DND-41 (cell line): ENCODE data around the gene CTU2.

Experiments used
- ATAC-seq: fragments of 200-7000 bp; cut with Tn5 transposase; 3 replicates; pipeline ENCODE4 v1.9.1; 2021; ENCODE audit warnings: low read depth; ENCODE audit not compliant: insufficient read depth
- DNase-seq: peaks from one replicate; pipeline ENCODE4 v3.0.0-alpha.2; 2020
- H2AFZ ChIP-seq: 2 replicates; pipeline ENCODE4 v1.6.0; 2012; ENCODE audit warnings: low read depth, low read length
- H3K27ac ChIP-seq: 2 replicates; pipeline ENCODE4 v1.5.1; 2012; ENCODE audit warnings: low read length, inconsistent platforms
- H3K27me3 ChIP-seq: fragments of 200-600 bp; sonication (generic); 2 replicates; pipeline ENCODE4 v1.6.0; 2012; ENCODE audit warnings: low read length, mild to moderate bottlenecking, inconsistent platforms; ENCODE audit not compliant: insufficient read depth, poor library complexity
- H3K36me3 ChIP-seq: 2 replicates; pipeline ENCODE4 v1.5.1; 2012; ENCODE audit warnings: low read length, inconsistent platforms; ENCODE audit not compliant: insufficient read depth
- H3K4me1 ChIP-seq: 2 replicates; pipeline ENCODE4 v1.5.1; 2012; ENCODE audit warnings: mild to moderate bottlenecking, low read length; ENCODE audit not compliant: insufficient read depth
- H3K4me2 ChIP-seq: 2 replicates; pipeline ENCODE4 v1.6.0; 2012; ENCODE audit warnings: mild to moderate bottlenecking, moderate library complexity, low read length, inconsistent platforms; ENCODE audit not compliant: insufficient read depth
- H3K4me3 ChIP-seq, 2 experiments: fragments of 200-600 bp in 1 of 2; shearing (Covaris generic) in 1 of 2; 2 replicates each; pipeline ENCODE4 v1.5.1; 2012 to 2016; ENCODE audit warnings: inconsistent platforms in 2 of 2, low read length in 2 of 2, mild to moderate bottlenecking in 2 of 2, low read depth in 1 of 2, moderate library complexity in 1 of 2
- H3K79me2 ChIP-seq: 2 replicates; pipeline ENCODE4 v1.6.0; 2012; ENCODE audit warnings: low read length, inconsistent platforms; ENCODE audit not compliant: insufficient read depth
- H3K9ac ChIP-seq: 2 replicates; pipeline ENCODE4 v1.6.0; 2012; ENCODE audit warnings: low read depth, mild to moderate bottlenecking, inconsistent platforms, low read length, moderate library complexity
- H3K9me3 ChIP-seq: 2 replicates; pipeline ENCODE4 v1.5.1; 2012; ENCODE audit warnings: low read length, moderate library complexity, mild to moderate bottlenecking, inconsistent platforms; ENCODE audit not compliant: insufficient read depth, severe bottlenecking
- H4K20me1 ChIP-seq: 2 replicates; pipeline ENCODE4 v1.6.0; 2012; ENCODE audit warnings: low read length; ENCODE audit not compliant: insufficient read depth
- CTCF ChIP-seq: IDR thresholded peaks from 2 replicates; pipeline ENCODE4 v1.5.1; 2012; ENCODE audit warnings: borderline replicate concordance, low read length, moderate library complexity, mild to moderate bottlenecking; ENCODE audit not compliant: poor library complexity, severe bottlenecking; ENCODE audit errors: extremely low read depth
- EZH2 ChIP-seq: IDR thresholded peaks from 3 replicates; pipeline ENCODE4 v1.6.1; 2012; ENCODE audit warnings: borderline replicate concordance, low read depth, mild to moderate bottlenecking, moderate library complexity, low read length, inconsistent platforms; ENCODE audit not compliant: severe bottlenecking

Gene CTU2

GRCh38 chr16:88755745-88756443 is 49.6 kb downstream of the CTU2 start:
- Histone ChIP-seq H4K20me1 (peaks cover 88% of the 10 kb centered on the region), H3K9ac (no peak overlapping the region)
- TF ChIP-seq EZH2 (no peak), CTCF (no peak)

GRCh38 chr16:88758227-88758943 is 52.1 kb downstream of the CTU2 start:
- no peaks in the 10 kb centered on the region for H3K9me3 ChIP-seq
- H3K9ac ChIP-seq: no peak overlapping the region
- no peaks in the 10 kb centered on the region for H3K4me1 ChIP-seq
- no peak overlapping the region for H3K4me3 ChIP-seq
- no peak overlapping the region for H2AFZ ChIP-seq
- no peak overlapping the region for H3K4me2 ChIP-seq
- peaks cover 96% of the 10 kb centered on the region for H4K20me1 ChIP-seq
- TF ChIP-seq EZH2: no peak
- TF ChIP-seq CTCF: no peak
- H3K27me3 ChIP-seq: no peaks in the 10 kb centered on the region
- peaks cover 27% of the 10 kb centered on the region for H3K36me3 ChIP-seq
- DNase-seq: no peak
- H3K27ac ChIP-seq: no peak overlapping the region
- no peak for ATAC-seq
- peaks cover 96% of the 10 kb centered on the region for H3K79me2 ChIP-seq

More at GRCh38 chr16:88755745-88756443, 49.6 kb downstream of the CTU2 start:
- Histone ChIP-seq H3K27ac (no peak overlapping the region), H3K79me2 (peaks cover 91% of the 10 kb centered on the region), H3K27me3 (no peaks in the 10 kb centered on the region), H2AFZ (no peak overlapping the region), H3K9me3 (no peaks in the 10 kb centered on the region), H3K36me3 (peaks cover 25% of the 10 kb centered on the region), H3K4me3 (no peak overlapping the region), H3K4me1 (no peaks in the 10 kb centered on the region), H3K4me2 (no peak overlapping the region)
- DNase-seq: no peak
- ATAC-seq: no peak

GRCh38 chr16:88758944-88759244 is 52.6 kb downstream of the CTU2 start:
- Histone ChIP-seq H3K36me3 (peaks cover 28% of the 10 kb centered on the region), H3K9ac (no peak overlapping the region), H3K79me2 (peaks cover 96% of the 10 kb centered on the region), H3K4me1 (no peaks in the 10 kb centered on the region), H3K4me3 (no peak overlapping the region), H3K9me3 (no peaks in the 10 kb centered on the region), H3K4me2 (no peak overlapping the region), H3K27ac (no peak overlapping the region), H3K27me3 (no peaks in the 10 kb centered on the region), H4K20me1 (peaks cover 96% of the 10 kb centered on the region), H2AFZ (no peak overlapping the region)
- ATAC-seq (no peak), DNase-seq (no peak)
- no peak for TF ChIP-seq EZH2
- TF ChIP-seq CTCF: no peak
